ENCODE data around the gene WDR5.

- TF ChIP-seq CTCF (IDR thresholded peaks at IDR 0.05 in 2 of 3, conservative IDR thresholded peaks at IDR 0.05 in 1 of 3; ENCODE audit: insufficient read depth in 2 of 3, low read depth in 1 of 3, low read length in 3 of 3) (no peak), PHF8 (IDR thresholded peaks at IDR 0.05; ENCODE audit: borderline replicate concordance, low read length) (no peak), BCLAF1 (IDR thresholded peaks at IDR 0.05; ENCODE audit: borderline replicate concordance in 1 of 2, control insufficient read depth in 1 of 2, low read depth in 2 of 2, low read length in 1 of 2) (no peak), NRF1 (conservative IDR thresholded peaks at IDR 0.05 in 1 of 2, IDR thresholded peaks at IDR 0.05 in 1 of 2) (no peak), STAT5A (IDR thresholded peaks at IDR 0.05; ENCODE audit: borderline replicate concordance, low read length) (no peak), ZNF347 (CRISPR knock-in tag; IDR thresholded peaks at IDR 0.05; ENCODE audit: low read depth) (no peak), BRCA1 (IDR thresholded peaks at IDR 0.05) (no peak), BRCA1 (CRISPR knock-in tag; IDR thresholded peaks at IDR 0.05) (no peak), NFIC (IDR thresholded peaks at IDR 0.05) (no peak), E2F8 (IDR thresholded peaks at IDR 0.05; ENCODE audit: low read depth, partially characterized antibody) (no peak), CEBPB (tag; IDR thresholded peaks at IDR 0.05) (no peak), FIP1L1 (IDR thresholded peaks at IDR 0.05; ENCODE audit: low read depth, low read length, poor library complexity, severe bottlenecking) (no peak), NFYB (IDR thresholded peaks at IDR 0.05; ENCODE audit: extremely low read depth, insufficient read length) (no peak)
These were observed 57.3 kb downstream of the WDR5 start for GRCh38 chr9:134192951-134193731.

All from K562 (cell line).